Measurements from ENCODE around the gene NCBP2. TPM values are rescaled to one million over a fixed set of nuclear protein-coding genes. Genes with fewer than 3 reads are reported as not detected.

The NCBP2 gene
- total RNA-seq, 1 donor from 2014 or later = 85.1 TPM

DNA sequence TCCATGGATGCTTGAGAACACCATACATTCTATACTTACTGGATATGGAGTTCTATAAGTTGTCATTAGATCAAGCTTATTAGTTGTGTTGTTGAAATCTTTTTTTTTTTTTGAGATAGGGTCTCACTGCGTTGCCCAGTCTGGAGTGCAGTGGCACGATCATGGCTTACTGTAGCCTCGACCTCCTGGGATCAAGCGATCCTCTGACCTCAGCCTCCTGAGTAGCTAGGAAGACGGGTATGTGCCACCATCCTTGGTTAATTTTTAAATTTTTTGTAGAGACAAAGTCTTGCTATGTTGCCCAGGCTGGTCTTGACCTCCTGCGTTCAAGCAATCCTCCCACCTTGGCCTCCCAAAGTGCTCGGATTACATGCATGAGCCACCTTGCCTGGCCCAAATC is 12.5 kb upstream of the NCBP2 start:
- DNase-seq (no peak), ATAC-seq (ENCODE audit: low read depth) (no peak)
- Mint-ChIP-seq H3K9me3 (peaks cover 3% of the 10 kb centered on the region), H3K27ac (no peak overlapping the region), H3K36me3 (ENCODE audit: low read depth) (no peaks in the 10 kb centered on the region), H3K4me3 (no peak overlapping the region), H3K4me1 (no peaks in the 10 kb centered on the region), H3K27me3 (no peaks in the 10 kb centered on the region)
- TF ChIP-seq, protein P1, sequence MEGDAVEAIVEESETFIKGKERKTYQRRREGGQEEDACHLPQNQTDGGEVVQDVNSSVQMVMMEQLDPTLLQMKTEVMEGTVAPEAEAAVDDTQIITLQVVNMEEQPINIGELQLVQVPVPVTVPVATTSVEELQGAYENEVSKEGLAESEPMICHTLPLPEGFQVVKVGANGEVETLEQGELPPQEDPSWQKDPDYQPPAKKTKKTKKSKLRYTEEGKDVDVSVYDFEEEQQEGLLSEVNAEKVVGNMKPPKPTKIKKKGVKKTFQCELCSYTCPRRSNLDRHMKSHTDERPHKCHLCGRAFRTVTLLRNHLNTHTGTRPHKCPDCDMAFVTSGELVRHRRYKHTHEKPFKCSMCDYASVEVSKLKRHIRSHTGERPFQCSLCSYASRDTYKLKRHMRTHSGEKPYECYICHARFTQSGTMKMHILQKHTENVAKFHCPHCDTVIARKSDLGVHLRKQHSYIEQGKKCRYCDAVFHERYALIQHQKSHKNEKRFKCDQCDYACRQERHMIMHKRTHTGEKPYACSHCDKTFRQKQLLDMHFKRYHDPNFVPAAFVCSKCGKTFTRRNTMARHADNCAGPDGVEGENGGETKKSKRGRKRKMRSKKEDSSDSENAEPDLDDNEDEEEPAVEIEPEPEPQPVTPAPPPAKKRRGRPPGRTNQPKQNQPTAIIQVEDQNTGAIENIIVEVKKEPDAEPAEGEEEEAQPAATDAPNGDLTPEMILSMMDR (IDR thresholded peaks at IDR 0.05) = no peak
- ChIA-PET CTCF (interaction anchor here (0.6 to 1.1 kb wide), 2 partner anchors 15 to 955 kb away, joined by 3 to 4 read pairs; no protein-coding TSS in a partner anchor), POLR2A (interaction anchor here (0.7 to 1.0 kb wide), 2 partner anchors 13 to 504 kb away, joined by 5 read pairs; partner anchors contain the start of gene NCBP2)
- intact Hi-C loops (cut with micrococcal nuclease) = no loop called here

DNA sequence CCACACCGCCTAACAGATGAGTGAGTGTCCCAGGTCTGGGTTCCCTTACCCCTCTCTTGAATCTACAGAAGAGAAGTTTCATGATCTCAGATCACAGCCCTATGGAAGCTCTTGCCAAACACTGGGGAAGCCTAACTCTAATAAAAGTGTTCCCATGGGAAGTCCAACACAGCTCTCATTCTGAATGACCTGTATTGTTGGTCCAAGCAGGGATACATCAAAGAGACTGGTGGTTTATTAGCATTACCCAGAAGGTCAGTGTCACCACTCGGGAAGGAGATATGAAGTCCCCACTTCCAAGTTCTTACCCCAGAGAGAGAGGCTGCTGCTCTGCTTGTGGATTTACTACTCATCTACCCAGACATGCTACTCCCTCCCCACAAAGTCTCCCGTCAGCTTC is 9.0 kb upstream of the NCBP2 start:
- H3K4me3 Mint-ChIP-seq = no peak overlapping the region
- CTCF ChIA-PET = no interaction called here
- TF ChIP-seq, protein P1 (IDR thresholded peaks at IDR 0.05) = no peak
- H3K27ac Mint-ChIP-seq = no peak overlapping the region
- no peaks in the 10 kb centered on the region for H3K4me1 Mint-ChIP-seq
- POLR2A ChIA-PET = interaction anchor here (2.4 kb wide), 1 partner anchor 9 kb away, joined by 9 read pairs; the partner anchor contains the start of gene NCBP2
- peaks cover 4% of the 10 kb centered on the region for H3K36me3 Mint-ChIP-seq (ENCODE audit: low read depth)
- no peak for ATAC-seq (ENCODE audit: low read depth)
- DNase-seq = no peak
- H3K9me3 Mint-ChIP-seq = peaks cover under 1% of the 10 kb centered on the region
- intact Hi-C loops (cut with micrococcal nuclease) = no loop called here
- no peaks in the 10 kb centered on the region for H3K27me3 Mint-ChIP-seq

DNA sequence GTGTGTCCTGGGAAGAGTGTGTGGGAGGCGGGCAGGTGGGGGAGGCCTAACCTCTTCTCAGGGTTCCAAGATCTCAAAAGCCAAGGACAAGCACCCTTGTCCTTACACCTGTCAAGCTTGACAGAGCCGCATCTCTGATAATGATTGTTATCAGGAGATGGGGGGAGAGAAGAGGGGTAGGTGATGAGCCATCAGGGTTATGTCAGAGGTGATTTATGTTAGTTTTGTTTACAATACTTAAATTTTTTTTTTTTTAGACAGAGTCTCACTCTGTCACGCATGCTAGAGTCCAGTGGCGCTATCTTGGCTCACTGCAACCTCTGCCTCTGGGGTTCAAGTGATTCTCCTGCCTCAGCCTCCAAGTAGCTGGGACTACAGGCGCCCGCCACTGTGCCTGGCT is 7.4 kb upstream of the NCBP2 start:
- no peaks in the 10 kb centered on the region for H3K27me3 Mint-ChIP-seq
- peaks cover 2% of the 10 kb centered on the region for H3K4me1 Mint-ChIP-seq
- no peak overlapping the region for H3K27ac Mint-ChIP-seq
- intact Hi-C loops (cut with micrococcal nuclease) = no loop called here
- H3K9me3 Mint-ChIP-seq = no peaks in the 10 kb centered on the region
- no peak overlapping the region for H3K4me3 Mint-ChIP-seq
- no peak for ATAC-seq (ENCODE audit: low read depth)
- ChIA-PET POLR2A (interaction anchor here (0.6 to 2.4 kb wide), 2 partner anchors 8 to 200 kb away, joined by 3 to 9 read pairs; partner anchors contain the start of gene NCBP2), CTCF (no interaction called here)
- TF ChIP-seq, protein P1 (IDR thresholded peaks at IDR 0.05) = no peak
- DNase-seq = no peak
- peaks cover 11% of the 10 kb centered on the region for H3K36me3 Mint-ChIP-seq (ENCODE audit: low read depth)

DNA sequence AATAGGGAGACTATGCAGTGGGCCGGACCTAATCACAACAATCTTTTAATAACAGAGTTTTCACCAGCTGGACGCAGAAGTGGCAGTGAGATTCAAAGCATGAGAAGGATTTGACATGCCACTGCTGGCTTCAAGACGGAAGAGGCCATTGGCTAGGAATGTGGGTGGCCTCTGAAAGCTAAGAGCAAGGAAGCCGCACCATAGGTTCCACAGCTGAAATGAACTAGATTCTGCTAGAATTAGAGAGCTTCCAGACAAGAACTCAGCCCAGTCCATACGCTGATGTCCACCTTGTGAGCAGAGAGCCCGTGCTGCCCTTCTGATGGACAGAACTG is 6.9 kb upstream of the NCBP2 start:
- Mint-ChIP-seq H3K27ac (no peak overlapping the region), H3K4me1 (peaks cover 7% of the 10 kb centered on the region), H3K4me3 (no peak overlapping the region), H3K27me3 (no peaks in the 10 kb centered on the region), H3K9me3 (no peaks in the 10 kb centered on the region), H3K36me3 (ENCODE audit: low read depth) (peaks cover 16% of the 10 kb centered on the region)
- intact Hi-C loops (cut with micrococcal nuclease) = no loop called here
- TF ChIP-seq, protein P1 (IDR thresholded peaks at IDR 0.05) = no peak
- CTCF ChIA-PET = no interaction called here
- DNase-seq = no peak
- no peak for ATAC-seq (ENCODE audit: low read depth)
- POLR2A ChIA-PET = interaction anchor here (2.4 kb wide), 1 partner anchor 7 kb away, joined by 9 read pairs; the partner anchor contains the start of gene NCBP2

DNA sequence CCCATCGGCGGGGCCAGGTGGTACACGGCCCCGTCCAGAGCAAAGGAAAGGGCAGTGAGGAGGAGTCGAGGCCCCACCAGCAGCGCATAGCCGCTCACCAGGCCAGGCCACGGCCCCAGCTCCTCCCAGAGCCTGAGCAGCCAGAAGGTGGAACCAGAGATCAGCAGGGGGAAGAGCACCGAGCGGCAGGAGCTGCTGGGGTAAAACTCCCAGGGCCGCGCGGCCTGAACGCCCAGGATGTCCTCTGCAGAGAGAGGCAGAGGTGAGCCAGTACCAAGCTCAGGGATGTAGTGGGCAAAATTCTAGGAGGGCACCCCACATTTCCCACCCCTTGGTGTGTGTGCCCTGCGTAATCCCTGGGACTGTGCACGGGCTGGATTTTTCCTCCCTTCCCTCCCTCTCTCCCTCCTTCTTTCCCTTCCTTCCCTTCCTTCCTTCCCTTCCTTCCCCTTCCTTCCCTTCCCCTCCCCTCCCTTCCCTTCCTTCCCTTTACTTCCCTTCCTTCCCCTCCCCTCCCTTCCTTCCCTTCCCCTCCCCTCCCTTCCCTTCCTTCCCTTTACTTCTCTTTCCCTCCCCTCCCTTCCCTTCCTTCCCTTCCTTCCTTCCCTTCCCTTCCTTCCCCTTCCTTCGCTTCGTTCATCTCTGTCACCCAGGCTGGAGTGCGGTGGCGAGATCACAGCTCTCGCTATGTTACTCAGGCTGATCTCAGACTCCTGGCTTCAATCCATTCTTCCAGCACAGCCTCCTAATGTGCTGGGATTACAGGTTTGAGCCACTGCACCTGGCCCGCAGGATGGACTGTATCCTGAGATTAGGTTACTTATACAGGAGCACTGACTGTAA is 6.3 kb upstream of the NCBP2 start:
- TF ChIP-seq, protein P1 (IDR thresholded peaks at IDR 0.05) = no peak
- ChIA-PET CTCF (no interaction called here), POLR2A (no interaction called here)
- peaks cover 17% of the 10 kb centered on the region for H3K36me3 Mint-ChIP-seq (ENCODE audit: low read depth)
- H3K4me3 Mint-ChIP-seq = no peak overlapping the region
- ATAC-seq (ENCODE audit: low read depth) (no peak), DNase-seq (no peak)
- H3K27ac Mint-ChIP-seq = no peak overlapping the region
- peaks cover 13% of the 10 kb centered on the region for H3K4me1 Mint-ChIP-seq
- H3K9me3 Mint-ChIP-seq = no peaks in the 10 kb centered on the region
- intact Hi-C loops (cut with micrococcal nuclease) = no loop called here
- H3K27me3 Mint-ChIP-seq = no peaks in the 10 kb centered on the region
